Suprapubic skin (tissue), 4 donors: ENCODE data around the gene LACTB. TPM values are rescaled to one million over a fixed set of nuclear protein-coding genes. Genes with fewer than 3 reads are reported as not detected.

Experiments
- DNase-seq, 2 donors: peaks; one replicate each; pipeline ENCODE4 v3.0.0-alpha.2; 2019; ENCODE audit warnings: low spot score in 2 of 2
- H3K27ac ChIP-seq: fragments of 200-600 bp; sonication (generic); one replicate; pipeline ENCODE4 v1.5.1; 2019
- H3K27me3 ChIP-seq: fragments of 200-600 bp; sonication (generic); one replicate; pipeline ENCODE4 v1.5.1; 2019
- H3K36me3 ChIP-seq: fragments of 200-600 bp; sonication (generic); one replicate; pipeline ENCODE4 v1.5.1; 2019
- H3K4me1 ChIP-seq: fragments of 200-600 bp; sonication (generic); one replicate; pipeline ENCODE4 v1.5.1; 2019
- H3K4me3 ChIP-seq: fragments of 200-600 bp; sonication (generic); one replicate; pipeline ENCODE4 v1.5.1; 2019; ENCODE audit warnings: mild to moderate bottlenecking
- H3K9me3 ChIP-seq: fragments of 200-600 bp; sonication (generic); one replicate; pipeline ENCODE4 v1.5.1; 2019
- CTCF ChIP-seq, 2 donors: fragments of 200-600 bp in 1 of 2; fragments of 450-650 bp in 1 of 2; sonication (generic) in 1 of 2; IDR thresholded peaks; one replicate each; pipeline ENCODE4 v1.5.1; 2016 to 2019; ENCODE audit warnings: antibody characterized with exemption in 2 of 2, mild to moderate bottlenecking in 1 of 2, moderate library complexity in 1 of 2
- EP300 ChIP-seq: sonication (generic); formaldehyde crosslinking; IDR thresholded peaks from one replicate; pipeline ENCODE4 v1.6.1; 2017; ENCODE audit warnings: antibody characterized with exemption
- POLR2A ChIP-seq, 2 donors: fragments of 450-650 bp; IDR thresholded peaks; one replicate each; pipeline ENCODE4 v1.6.1; 2017; ENCODE audit warnings: antibody characterized with exemption in 2 of 2, mild to moderate bottlenecking in 2 of 2, moderate library complexity in 2 of 2
- POLR2AphosphoS5 ChIP-seq, 3 donors: sonication (generic); formaldehyde crosslinking; IDR thresholded peaks; one replicate each; pipeline ENCODE4 v1.6.1; 2017; ENCODE audit warnings: antibody characterized with exemption in 3 of 3
- WGBS: methylation state at CpG from one replicate; pipeline ENCODE4 v1.1.5; 2018; 5-methylcytosine and 5-hydroxymethylcytosine counted together
- total RNA-seq, 4 donors: library from RNA; depleted of rRNA; stranded (reverse); fragments of >200 nt; gene quantifications; one replicate each; pipeline ENCODE4 v1.1.0, GENCODE V29; 2016

Gene LACTB
- total RNA-seq, 4 donors from 2014 or later, result 11.3 to 15.9 (median 12.6) TPM

GRCh38 chr15:63085289-63085688 lies 36.4 kb upstream of the LACTB start:
- TF ChIP-seq EP300 (no peak), CTCF (IDR thresholded peaks at IDR 0.05) (no peak), POLR2AphosphoS5 (IDR thresholded peaks at IDR 0.05) (no peak), POLR2A (IDR thresholded peaks at IDR 0.05) (no peak)

GRCh38 chr15:63086271-63086670 lies 35.4 kb upstream of the LACTB start:
- no peak for TF ChIP-seq POLR2A (IDR thresholded peaks at IDR 0.05)
- TF ChIP-seq POLR2AphosphoS5 (IDR thresholded peaks at IDR 0.05), result no peak
- TF ChIP-seq EP300, result no peak
- TF ChIP-seq CTCF (IDR thresholded peaks at IDR 0.05), result no peak
- Histone ChIP-seq H3K36me3 (no peaks in the 10 kb centered on the region), H3K9me3 (no peaks in the 10 kb centered on the region), H3K4me1 (peaks cover 6% of the 10 kb centered on the region), H3K27ac (no peak overlapping the region), H3K4me3 (no peak overlapping the region), H3K27me3 (no peaks in the 10 kb centered on the region)
- DNase-seq, result no peak
- 63% methylated on average over 4 of the region's 4 CpGs for WGBS

More at GRCh38 chr15:63085289-63085688, 36.4 kb upstream of the LACTB start:
- DNase-seq, result no peak
- WGBS, result 88% methylated on average over 4 of the region's 4 CpGs
- Histone ChIP-seq H3K9me3 (no peaks in the 10 kb centered on the region), H3K4me1 (peaks cover 6% of the 10 kb centered on the region), H3K27me3 (no peaks in the 10 kb centered on the region), H3K4me3 (no peak overlapping the region), H3K36me3 (no peaks in the 10 kb centered on the region), H3K27ac (no peak overlapping the region)

GRCh38 chr15:63086947-63087346 lies 34.7 kb upstream of the LACTB start:
- H3K27ac ChIP-seq, result no peak overlapping the region
- WGBS, result 66% methylated on average over 5 of the region's 5 CpGs
- TF ChIP-seq CTCF (IDR thresholded peaks at IDR 0.05), result no peak
- TF ChIP-seq POLR2AphosphoS5 (IDR thresholded peaks at IDR 0.05), result no peak
- no peak for TF ChIP-seq EP300
- TF ChIP-seq POLR2A (IDR thresholded peaks at IDR 0.05), result no peak
- peak in 1 of 2 donors; percentile 34 for DNase-seq
- no peaks in the 10 kb centered on the region for H3K9me3 ChIP-seq
- H3K27me3 ChIP-seq, result no peaks in the 10 kb centered on the region
- H3K36me3 ChIP-seq, result no peaks in the 10 kb centered on the region
- H3K4me1 ChIP-seq, result peaks cover 6% of the 10 kb centered on the region
- H3K4me3 ChIP-seq, result no peak overlapping the region

- Histone ChIP-seq H3K36me3 (no peaks in the 10 kb centered on the region), H3K27me3 (no peaks in the 10 kb centered on the region), H3K27ac (no peak overlapping the region), H3K4me1 (peaks cover 6% of the 10 kb centered on the region), H3K9me3 (no peaks in the 10 kb centered on the region), H3K4me3 (no peak overlapping the region)
- TF ChIP-seq POLR2A (IDR thresholded peaks at IDR 0.05), result no peak
- no peak for TF ChIP-seq POLR2AphosphoS5 (IDR thresholded peaks at IDR 0.05)
- no peak for TF ChIP-seq CTCF (IDR thresholded peaks at IDR 0.05)
- TF ChIP-seq EP300, result no peak
- no peak for DNase-seq
- 71% methylated on average over 6 of the region's 6 CpGs for WGBS
Observed at GRCh38 chr15:63088533-63089245, 33.0 kb upstream of the LACTB start.

GRCh38 chr15:63089260-63090043 lies 32.2 kb upstream of the LACTB start:
- no peak overlapping the region for H3K4me3 ChIP-seq
- no peaks in the 10 kb centered on the region for H3K27me3 ChIP-seq
- WGBS, result 53% methylated on average over 6 of the region's 6 CpGs
- no peak overlapping the region for H3K27ac ChIP-seq
- peaks cover 6% of the 10 kb centered on the region for H3K4me1 ChIP-seq
- TF ChIP-seq EP300, result no peak
- TF ChIP-seq POLR2AphosphoS5 (IDR thresholded peaks at IDR 0.05), result no peak
- TF ChIP-seq CTCF (IDR thresholded peaks at IDR 0.05), result no peak
- no peak for TF ChIP-seq POLR2A (IDR thresholded peaks at IDR 0.05)
- peak in 1 of 2 donors; percentile 61 for DNase-seq
- H3K36me3 ChIP-seq, result no peaks in the 10 kb centered on the region
- no peaks in the 10 kb centered on the region for H3K9me3 ChIP-seq
